OCI-LY1 (cell line): ENCODE results near the gene SLC22A2.

Experiments used
- H2AFZ ChIP-seq: fragments of 200-600 bp; sonication (generic), shearing (Covaris generic); 2 replicates; pipeline ENCODE4 v1.6.0; 2014; ENCODE audit warnings: antibody characterized with exemption, mild to moderate bottlenecking, low read length
- H3F3A ChIP-seq: fragments of 200-600 bp; sonication (generic), shearing (Covaris generic); 2 replicates; pipeline ENCODE4 v1.6.0; 2014; ENCODE audit warnings: mild to moderate bottlenecking, antibody characterized with exemption, low read length, moderate library complexity; ENCODE audit not compliant: insufficient read depth
- H3K27ac ChIP-seq: fragments of 200-600 bp; sonication (generic); 2 replicates; pipeline ENCODE4 v1.5.1; 2014; ENCODE audit warnings: low read length, mixed run types, mild to moderate bottlenecking, low read depth; ENCODE audit not compliant: poor library complexity, severe bottlenecking
- H3K27me3 ChIP-seq: fragments of 200-600 bp; sonication (generic); 2 replicates; pipeline ENCODE4 v1.6.0; 2014; ENCODE audit warnings: antibody characterized with exemption, mild to moderate bottlenecking, low read length, moderate library complexity; ENCODE audit not compliant: insufficient read depth
- H3K36me3 ChIP-seq: fragments of 200-600 bp; sonication (generic); 2 replicates; pipeline ENCODE4 v1.6.1; 2014; ENCODE audit warnings: mild to moderate bottlenecking, antibody characterized with exemption, low read length, moderate library complexity, mixed read lengths; ENCODE audit not compliant: insufficient read depth
- H3K4me1 ChIP-seq: fragments of 200-600 bp; sonication (generic); 2 replicates; pipeline ENCODE4 v1.5.1; 2014; ENCODE audit warnings: mild to moderate bottlenecking, low read length, moderate library complexity; ENCODE audit not compliant: insufficient read depth, severe bottlenecking
- H3K4me2 ChIP-seq: fragments of 200-600 bp; sonication (generic), shearing (Covaris generic); 2 replicates; pipeline ENCODE4 v1.6.1; 2014; ENCODE audit warnings: low read length
- H3K4me3 ChIP-seq: fragments of 200-600 bp; sonication (generic); 2 replicates; pipeline ENCODE4 v1.5.1; 2014; ENCODE audit warnings: low read length, low read depth, mild to moderate bottlenecking, mixed read lengths; ENCODE audit not compliant: poor library complexity, severe bottlenecking
- H3K79me2 ChIP-seq: fragments of 200-600 bp; shearing (Covaris generic); 2 replicates; pipeline ENCODE4 v1.6.1; 2016; ENCODE audit warnings: mixed run types, low read length, mixed read lengths; ENCODE audit not compliant: insufficient read depth
- H3K9ac ChIP-seq: fragments of 200-600 bp; sonication (generic), shearing (Covaris generic); 2 replicates; pipeline ENCODE4 v1.6.1; 2014; ENCODE audit warnings: mild to moderate bottlenecking, low read length, mixed read lengths
- H3K9me2 ChIP-seq: fragments of 200-600 bp; sonication (generic), shearing (Covaris generic); 2 replicates; pipeline ENCODE4 v1.6.1; 2014; ENCODE audit warnings: low read depth, mild to moderate bottlenecking, low read length, mixed read lengths
- H3K9me3 ChIP-seq: fragments of 200-600 bp; shearing (Covaris generic); 2 replicates; pipeline ENCODE4 v1.6.1; 2014; ENCODE audit warnings: low read length, mixed read lengths
- H4K20me1 ChIP-seq: fragments of 200-600 bp; sonication (generic), shearing (Covaris generic); 2 replicates; pipeline ENCODE4 v1.6.0; 2016; ENCODE audit warnings: mild to moderate bottlenecking, low read length; ENCODE audit not compliant: insufficient read depth
- CTCF ChIP-seq: fragments of 200-600 bp; sonication (generic), shearing (Covaris generic); IDR thresholded peaks from 2 replicates; pipeline ENCODE4 v1.5.1; 2017; ENCODE audit warnings: mild to moderate bottlenecking, antibody characterized with exemption, low read length, moderate library complexity, mixed read lengths
- EZH2 ChIP-seq: fragments of 200-600 bp; sonication (generic), shearing (Covaris generic); IDR thresholded peaks from 2 replicates; pipeline ENCODE4 v1.8.0; 2017; ENCODE audit warnings: borderline replicate concordance, mixed run types, mild to moderate bottlenecking, antibody characterized with exemption, low read length, moderate library complexity, mixed read lengths

The SLC22A2 gene

GRCh38 chr6:160272707-160273106, 14.1 kb upstream of the SLC22A2 start:
- H3K9me2 ChIP-seq: no peaks in the 10 kb centered on the region
- H3K79me2 ChIP-seq: no peaks in the 10 kb centered on the region
- TF ChIP-seq EZH2 (no peak), CTCF (no peak)
- no peaks in the 10 kb centered on the region for H3K27me3 ChIP-seq
- H3F3A ChIP-seq: no peaks in the 10 kb centered on the region
- no peak overlapping the region for H3K9ac ChIP-seq
- no peak overlapping the region for H3K4me3 ChIP-seq
- H3K4me2 ChIP-seq: no peak overlapping the region
- H3K9me3 ChIP-seq: no peaks in the 10 kb centered on the region
- H3K27ac ChIP-seq: no peak overlapping the region
- H3K36me3 ChIP-seq: no peaks in the 10 kb centered on the region
- no peaks in the 10 kb centered on the region for H4K20me1 ChIP-seq
- no peak overlapping the region for H2AFZ ChIP-seq
- H3K4me1 ChIP-seq: no peaks in the 10 kb centered on the region

GRCh38 chr6:160270347-160270746, 11.7 kb upstream of the SLC22A2 start:
- Histone ChIP-seq H3K79me2 (no peaks in the 10 kb centered on the region), H3K9me3 (no peaks in the 10 kb centered on the region), H3K4me2 (no peak overlapping the region), H3K9ac (no peak overlapping the region), H3K9me2 (no peaks in the 10 kb centered on the region), H3K4me1 (no peaks in the 10 kb centered on the region), H3K27me3 (no peaks in the 10 kb centered on the region), H3K36me3 (no peaks in the 10 kb centered on the region), H3K4me3 (no peak overlapping the region), H4K20me1 (no peaks in the 10 kb centered on the region), H3F3A (no peaks in the 10 kb centered on the region), H3K27ac (no peak overlapping the region), H2AFZ (no peak overlapping the region)
- TF ChIP-seq CTCF (no peak), EZH2 (no peak)

- Histone ChIP-seq H3K9me3 (no peaks in the 10 kb centered on the region), H3K27ac (no peak overlapping the region), H3F3A (no peaks in the 10 kb centered on the region), H3K4me3 (no peak overlapping the region), H3K4me1 (no peaks in the 10 kb centered on the region), H3K9ac (no peak overlapping the region), H3K4me2 (no peak overlapping the region), H3K36me3 (no peaks in the 10 kb centered on the region), H3K9me2 (no peaks in the 10 kb centered on the region), H3K27me3 (no peaks in the 10 kb centered on the region), H4K20me1 (no peaks in the 10 kb centered on the region), H2AFZ (no peak overlapping the region), H3K79me2 (no peaks in the 10 kb centered on the region)
- TF ChIP-seq CTCF (no peak), EZH2 (no peak)
Observed at GRCh38 chr6:160269771-160270170, 11.2 kb upstream of the SLC22A2 start.
